Effector CD4-positive, alpha-beta T cell (primary cell): ENCODE data around the gene CFAP91.

Source experiments
- DNase-seq: peaks from one replicate; pipeline ENCODE4 v3.0.0-alpha.2; 2020

CFAP91 gene

GRCh38 chr3:119745942-119746341, 43.1 kb downstream of the CFAP91 start:
- no peak for DNase-seq

GRCh38 chr3:119746423-119746822, 43.6 kb downstream of the CFAP91 start:
- DNase-seq: no peak

- no peak for DNase-seq
These were observed 44.5 kb downstream of the CFAP91 start for GRCh38 chr3:119747357-119747756.

- DNase-seq: no peak
These were observed 46.2 kb downstream of the CFAP91 start for GRCh38 chr3:119748991-119749390.

- DNase-seq: no peak
These were observed 48.6 kb downstream of the CFAP91 start for GRCh38 chr3:119751423-119751822.
